WTC11 (cell line): ENCODE data around the gene EPHA2. TPM values are rescaled to one million over a fixed set of nuclear protein-coding genes. Genes with fewer than 3 reads are reported as not detected.

ENCODE experiments used
- ATAC-seq: fragments of 200-7000 bp; cut with Tn5 transposase; 2 replicates; pipeline ENCODE4 v1.10.0; 2021; ENCODE audit warnings: mild to moderate bottlenecking, moderate library complexity
- CTCF ChIA-PET: fragments of 300-600 bp; sonication (Branson Sonifier 250); formaldehyde crosslinking; loops from one replicate; lab custom pipeline; 2021; ENCODE audit warnings: antibody characterized with exemption; lab: Charles Lee
- POLR2A ChIA-PET: fragments of 350-600 bp; sonication (Branson Sonifier 250); formaldehyde crosslinking; loops from one replicate; lab custom pipeline; 2021; ENCODE audit warnings: antibody characterized with exemption; lab: Charles Lee
- DNase-seq: peaks from one replicate; pipeline ENCODE4 v3.0.0; 2021; ENCODE audit warnings: low spot score
- H3K27ac Mint-ChIP-seq: 2 replicates; pipeline ENCODE4 v1.8.0; 2021; ENCODE audit warnings: mixed read lengths
- H3K27me3 Mint-ChIP-seq: 2 replicates; pipeline ENCODE4 v1.8.0; 2021; ENCODE audit warnings: low read depth, mild to moderate bottlenecking, moderate library complexity, mixed read lengths
- H3K36me3 Mint-ChIP-seq: 2 replicates; pipeline ENCODE4 v1.8.0; 2021; ENCODE audit warnings: mixed read lengths
- H3K4me1 Mint-ChIP-seq: 2 replicates; pipeline ENCODE4 v1.8.0; 2022; ENCODE audit warnings: mixed read lengths
- H3K4me3 Mint-ChIP-seq: 2 replicates; pipeline ENCODE4 v1.8.0; 2021; ENCODE audit warnings: mild to moderate bottlenecking, moderate library complexity, mixed read lengths
- H3K9me3 Mint-ChIP-seq: 2 replicates; pipeline ENCODE4 v1.8.0; 2021; ENCODE audit warnings: mixed read lengths
- CREB1 ChIP-seq: sonication (generic); formaldehyde crosslinking; IDR thresholded peaks from 2 replicates; pipeline ENCODE4 v1.8.0; 2023; ENCODE audit warnings: mild to moderate bottlenecking, missing genetic modification reagents
- ESRRA ChIP-seq: sonication (generic); formaldehyde crosslinking; IDR thresholded peaks from 2 replicates; pipeline ENCODE4 v1.8.1; 2022; ENCODE audit warnings: mild to moderate bottlenecking, missing genetic modification reagents, borderline replicate concordance
- FOXJ3 ChIP-seq: sonication (generic); formaldehyde crosslinking; IDR thresholded peaks from 2 replicates; pipeline ENCODE4 v1.9.0; 2021; ENCODE audit warnings: missing genetic modification reagents, mild to moderate bottlenecking, borderline replicate concordance
- GRHL2 ChIP-seq: fragments of 250-450 bp; sonication (Bioruptor Pico); IDR thresholded peaks from 2 replicates; pipeline ENCODE4 v1.8.0; 2022; ENCODE audit warnings: mild to moderate bottlenecking, moderate library complexity; ENCODE audit not compliant: insufficient replicate concordance, severe bottlenecking
- HMGA2 ChIP-seq: fragments of 250-450 bp; sonication (Bioruptor Pico); IDR thresholded peaks from 2 replicates; pipeline ENCODE4 v1.4.0; 2021; ENCODE audit warnings: mild to moderate bottlenecking, moderate library complexity
- MXD4 ChIP-seq: fragments of 250-450 bp; sonication (Bioruptor Pico); IDR thresholded peaks from 2 replicates; pipeline ENCODE4 v1.8.0; 2021; ENCODE audit warnings: mild to moderate bottlenecking, moderate library complexity, borderline replicate concordance
- NR3C1 ChIP-seq: sonication (generic); formaldehyde crosslinking; conservative IDR thresholded peaks from 2 replicates; pipeline ENCODE4 v1.8.1; 2023; ENCODE audit warnings: low read depth, mild to moderate bottlenecking, missing genetic modification reagents
- PRRX2 ChIP-seq: fragments of 250-450 bp; sonication (Bioruptor Pico); IDR thresholded peaks from 2 replicates; pipeline ENCODE4 v1.8.0; 2021; ENCODE audit warnings: mild to moderate bottlenecking
- RORB ChIP-seq: fragments of 250-450 bp; sonication (Bioruptor Pico); IDR thresholded peaks from 2 replicates; pipeline ENCODE4 v1.9.0; 2021; ENCODE audit warnings: mild to moderate bottlenecking
- SMAD3 ChIP-seq: sonication (generic); formaldehyde crosslinking; IDR thresholded peaks from 2 replicates; pipeline ENCODE4 v1.8.0; 2022; ENCODE audit warnings: missing genetic modification reagents, mild to moderate bottlenecking, borderline replicate concordance
- TEAD1 ChIP-seq: sonication (generic); formaldehyde crosslinking; IDR thresholded peaks from 2 replicates; pipeline ENCODE4 v1.8.0; 2022; ENCODE audit warnings: mild to moderate bottlenecking, missing genetic modification reagents
- ZNF396 ChIP-seq: fragments of 250-450 bp; sonication (Bioruptor Pico); IDR thresholded peaks from 2 replicates; pipeline ENCODE4 v1.8.0; 2021; ENCODE audit warnings: mild to moderate bottlenecking, moderate library complexity, borderline replicate concordance
- ZNF423 ChIP-seq: fragments of 250-450 bp; sonication (Bioruptor Pico); IDR thresholded peaks from 2 replicates; pipeline ENCODE4 v2.1.2; 2022; ENCODE audit warnings: mild to moderate bottlenecking, moderate library complexity
- ZNF671 ChIP-seq: fragments of 250-450 bp; sonication (Bioruptor Pico); IDR thresholded peaks from 2 replicates; pipeline ENCODE4 v1.8.0; 2021; ENCODE audit warnings: mild to moderate bottlenecking
- total RNA-seq: library from RNA; stranded (reverse); gene quantifications from 3 replicates; pipeline ENCODE4 v1.2.3, GENCODE V29; 2021
- TF ChIP-seq, protein P1 (sequence below): fragments of 250-450 bp; sonication (Bioruptor Pico); IDR thresholded peaks from 2 replicates; pipeline ENCODE4 v1.8.0; 2021; ENCODE audit warnings: mild to moderate bottlenecking
- TF ChIP-seq, protein P2 (sequence below): sonication (generic); formaldehyde crosslinking; conservative IDR thresholded peaks from 2 replicates; pipeline ENCODE4 v1.8.1; 2022; ENCODE audit warnings: mild to moderate bottlenecking, missing genetic modification reagents
- TF ChIP-seq, protein P3 (sequence below): sonication (generic); formaldehyde crosslinking; IDR thresholded peaks from 2 replicates; pipeline ENCODE4 v1.8.1; 2023; ENCODE audit warnings: mild to moderate bottlenecking, moderate library complexity, missing genetic modification reagents
- TF ChIP-seq, protein P4 (sequence below): fragments of 250-450 bp; sonication (Bioruptor Pico); IDR thresholded peaks from 2 replicates; pipeline ENCODE4 v1.9.0; 2021; ENCODE audit warnings: mild to moderate bottlenecking, borderline replicate concordance
- TF ChIP-seq, protein P5 (sequence below): fragments of 250-450 bp; sonication (Bioruptor Pico); IDR thresholded peaks from 2 replicates; pipeline ENCODE4 v1.9.0; 2021; ENCODE audit warnings: moderate library complexity, mild to moderate bottlenecking, inconsistent platforms, borderline replicate concordance

Gene EPHA2
- total RNA-seq, 1 experiment from 2014 or later = 44.4 TPM

DNA sequence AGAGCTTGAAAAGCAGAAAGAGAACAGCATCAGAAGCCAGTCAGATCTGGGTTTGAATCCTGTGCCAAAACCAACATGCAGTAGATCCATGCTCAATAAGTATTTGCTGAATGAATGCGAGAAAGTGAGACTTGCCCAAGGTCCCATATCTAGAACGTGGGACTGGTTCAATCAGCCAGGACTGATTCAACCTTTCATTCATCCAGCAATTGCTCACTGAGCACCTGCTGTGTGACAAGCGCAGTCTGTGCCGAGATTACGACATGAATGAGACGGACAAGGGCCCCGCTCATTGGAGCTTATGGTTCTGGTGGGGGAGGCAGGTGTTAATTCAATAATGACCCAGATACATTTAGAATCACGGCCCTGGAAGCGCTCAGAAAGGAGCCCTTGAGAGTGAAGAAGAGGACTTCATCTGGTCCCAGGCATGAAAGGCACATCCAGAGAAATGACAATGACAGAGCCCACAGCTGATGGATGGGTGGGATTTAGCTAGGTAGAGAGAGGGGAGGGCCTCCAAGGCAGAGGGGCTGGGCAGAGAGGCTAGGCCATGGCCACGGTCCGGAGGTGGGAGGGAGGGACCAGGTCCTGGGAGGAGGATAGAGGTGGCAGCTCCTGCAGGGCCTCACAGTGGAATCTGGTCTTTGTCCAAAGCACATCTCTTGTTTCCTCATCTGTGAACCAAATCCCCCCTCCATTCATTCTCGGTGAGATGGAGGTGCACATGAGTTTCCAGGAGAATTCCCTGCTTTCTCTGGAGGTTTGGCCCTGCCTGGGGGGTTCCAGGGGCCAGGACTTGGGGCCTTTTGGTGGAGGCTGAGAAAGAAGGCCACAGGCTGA lies 78.2 kb downstream of the EPHA2 start (continued):
- TF ChIP-seq HMGA2 (CRISPR knock-in tag) = no peak

DNA sequence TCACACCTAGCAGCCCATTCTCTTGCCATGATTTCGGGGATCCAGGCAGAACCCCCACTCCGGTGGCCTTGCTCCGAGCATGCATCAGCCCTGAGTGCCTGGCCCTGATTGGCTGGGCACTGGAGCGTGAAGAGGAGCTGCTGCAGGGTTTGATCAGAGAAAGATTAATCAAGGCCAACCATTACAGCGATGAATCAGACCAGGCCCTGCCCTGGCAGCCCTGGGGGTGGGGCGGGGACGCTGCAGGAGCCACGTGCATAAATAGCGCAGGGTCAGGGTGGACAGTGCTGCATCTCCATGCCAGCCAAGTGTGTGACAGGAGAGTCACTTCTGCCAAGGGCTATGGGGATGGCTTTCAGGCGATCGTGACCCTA lies 79.0 kb downstream of the EPHA2 start:
- no peak overlapping the region for H3K4me3 Mint-ChIP-seq
- H3K27me3 Mint-ChIP-seq = peaks cover 43% of the 10 kb centered on the region
- ChIA-PET CTCF (interaction anchor here (7.9 kb wide), 1 partner anchor 114 kb away, joined by 161 read pairs; no protein-coding TSS in a partner anchor), POLR2A (no interaction called here)
- no peak overlapping the region for H3K27ac Mint-ChIP-seq
- H3K36me3 Mint-ChIP-seq = no peaks in the 10 kb centered on the region
- TF ChIP-seq ZNF396 (CRISPR knock-in tag) (no peak), CREB1 (CRISPR knock-in tag) (no peak)
- no peaks in the 10 kb centered on the region for H3K9me3 Mint-ChIP-seq
- ATAC-seq = no peak
- H3K4me1 Mint-ChIP-seq = peaks cover 11% of the 10 kb centered on the region
- no peak for DNase-seq

DNA sequence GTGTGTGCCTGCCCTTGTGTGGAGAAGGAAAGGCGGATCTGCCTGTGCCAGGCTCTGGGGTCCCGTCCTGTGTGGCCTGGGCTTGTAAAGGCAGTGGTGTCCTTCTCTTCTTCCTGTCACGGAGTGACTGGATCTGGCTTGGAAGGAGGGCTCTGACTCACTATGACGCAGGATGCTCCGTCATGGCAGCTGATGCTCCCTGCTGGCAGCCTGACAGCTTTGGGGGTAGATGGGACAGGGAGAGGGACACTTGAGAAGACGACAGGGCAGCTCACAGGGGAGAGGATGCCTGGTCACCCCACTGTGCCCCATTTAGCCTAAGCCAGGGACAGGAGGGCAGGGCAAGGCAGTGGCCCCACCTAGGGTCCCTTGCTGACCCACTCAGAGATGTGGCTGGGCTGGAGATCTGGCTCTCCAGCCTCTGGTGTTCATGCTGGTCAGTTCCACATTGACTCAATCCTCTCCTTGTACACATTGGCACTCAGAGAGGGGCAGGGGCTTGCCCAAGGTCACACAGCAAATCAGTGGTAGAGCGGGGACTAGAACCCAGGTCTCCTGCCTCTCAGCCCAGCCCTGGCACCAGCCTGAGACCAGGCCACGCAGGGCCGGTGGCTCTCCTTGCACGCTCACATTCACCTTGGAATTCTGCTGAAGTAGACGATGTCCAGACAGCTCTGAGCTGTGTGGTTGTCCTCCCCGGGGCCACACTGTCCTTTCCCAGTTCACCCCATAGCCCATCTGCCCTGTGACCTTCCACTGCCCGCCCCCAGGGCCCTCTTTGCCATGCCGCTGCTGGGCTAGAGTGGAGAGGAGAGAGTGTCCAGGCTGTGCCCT lies 79.6 kb downstream of the EPHA2 start:
- Mint-ChIP-seq H3K27ac (no peak overlapping the region), H3K4me1 (peaks cover 11% of the 10 kb centered on the region), H3K9me3 (no peaks in the 10 kb centered on the region), H3K36me3 (no peaks in the 10 kb centered on the region), H3K4me3 (no peak overlapping the region), H3K27me3 (peaks cover 45% of the 10 kb centered on the region)
- CTCF ChIA-PET = interaction anchor here (0.6 to 7.9 kb wide), 3 partner anchors 43 to 115 kb away, joined by 3 to 161 read pairs (median 3); no protein-coding TSS in a partner anchor
- TF ChIP-seq SMAD3 (CRISPR knock-in tag) = no peak
- no peak for TF ChIP-seq FOXJ3
- no peak for TF ChIP-seq NR3C1
- TF ChIP-seq, protein P1, sequence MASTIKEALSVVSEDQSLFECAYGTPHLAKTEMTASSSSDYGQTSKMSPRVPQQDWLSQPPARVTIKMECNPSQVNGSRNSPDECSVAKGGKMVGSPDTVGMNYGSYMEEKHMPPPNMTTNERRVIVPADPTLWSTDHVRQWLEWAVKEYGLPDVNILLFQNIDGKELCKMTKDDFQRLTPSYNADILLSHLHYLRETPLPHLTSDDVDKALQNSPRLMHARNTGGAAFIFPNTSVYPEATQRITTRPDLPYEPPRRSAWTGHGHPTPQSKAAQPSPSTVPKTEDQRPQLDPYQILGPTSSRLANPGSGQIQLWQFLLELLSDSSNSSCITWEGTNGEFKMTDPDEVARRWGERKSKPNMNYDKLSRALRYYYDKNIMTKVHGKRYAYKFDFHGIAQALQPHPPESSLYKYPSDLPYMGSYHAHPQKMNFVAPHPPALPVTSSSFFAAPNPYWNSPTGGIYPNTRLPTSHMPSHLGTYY (CRISPR knock-in tag) = no peak
- no peak for TF ChIP-seq MXD4
- TF ChIP-seq, protein P2, sequence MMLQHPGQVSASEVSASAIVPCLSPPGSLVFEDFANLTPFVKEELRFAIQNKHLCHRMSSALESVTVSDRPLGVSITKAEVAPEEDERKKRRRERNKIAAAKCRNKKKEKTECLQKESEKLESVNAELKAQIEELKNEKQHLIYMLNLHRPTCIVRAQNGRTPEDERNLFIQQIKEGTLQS (CRISPR knock-in tag) = no peak
- no peak for TF ChIP-seq RORB
- no peak for TF ChIP-seq GRHL2 (CRISPR knock-in tag)
- POLR2A ChIA-PET = no interaction called here
- DNase-seq = no peak
- ATAC-seq = no peak

DNA sequence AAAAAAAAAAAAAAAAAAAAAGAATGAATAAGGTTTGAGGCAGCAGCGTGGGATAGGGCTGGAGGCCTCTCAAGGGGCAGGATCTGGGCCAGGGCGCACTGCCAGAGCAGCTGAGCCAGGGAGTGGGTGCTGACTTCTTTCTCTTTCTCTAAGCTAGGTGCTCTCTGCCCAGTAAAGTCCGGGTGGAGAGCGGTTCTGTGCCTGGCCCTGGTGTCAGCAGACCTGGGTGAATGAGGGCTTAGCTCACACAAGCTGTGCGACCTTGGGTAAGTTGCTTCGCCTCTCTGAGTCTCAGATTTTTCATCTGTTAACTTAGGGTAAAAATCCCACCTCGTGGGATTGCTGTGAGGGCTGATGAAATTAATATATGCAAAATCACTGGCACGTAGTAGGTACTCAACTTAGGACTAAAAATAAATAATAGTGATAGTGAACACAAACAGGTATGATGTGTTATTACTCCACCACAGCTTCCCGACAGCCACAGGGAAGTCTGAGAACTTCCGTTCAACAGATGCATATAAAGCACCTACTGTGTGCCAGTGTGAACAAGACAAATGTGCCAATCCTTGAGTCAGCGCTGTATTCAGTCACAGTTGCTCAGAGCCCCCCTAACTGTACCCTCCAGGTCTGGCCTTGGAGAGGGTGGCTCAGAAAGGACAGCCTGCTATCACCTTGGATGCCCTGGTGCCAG lies 80.4 kb downstream of the EPHA2 start:
- no peak overlapping the region for H3K4me3 Mint-ChIP-seq
- H3K36me3 Mint-ChIP-seq = no peaks in the 10 kb centered on the region
- H3K9me3 Mint-ChIP-seq = no peaks in the 10 kb centered on the region
- H3K4me1 Mint-ChIP-seq = peaks cover 11% of the 10 kb centered on the region
- no peak overlapping the region for H3K27ac Mint-ChIP-seq
- POLR2A ChIA-PET = no interaction called here
- ATAC-seq (no peak), DNase-seq (no peak)
- H3K27me3 Mint-ChIP-seq = peaks cover 49% of the 10 kb centered on the region
- CTCF ChIA-PET = interaction anchor here (0.6 to 2.9 kb wide), 5 partner anchors 23 to 489 kb away, joined by 3 to 14 read pairs (median 3); partner anchors contain the start of gene ZBTB17
- TF ChIP-seq, protein P3, sequence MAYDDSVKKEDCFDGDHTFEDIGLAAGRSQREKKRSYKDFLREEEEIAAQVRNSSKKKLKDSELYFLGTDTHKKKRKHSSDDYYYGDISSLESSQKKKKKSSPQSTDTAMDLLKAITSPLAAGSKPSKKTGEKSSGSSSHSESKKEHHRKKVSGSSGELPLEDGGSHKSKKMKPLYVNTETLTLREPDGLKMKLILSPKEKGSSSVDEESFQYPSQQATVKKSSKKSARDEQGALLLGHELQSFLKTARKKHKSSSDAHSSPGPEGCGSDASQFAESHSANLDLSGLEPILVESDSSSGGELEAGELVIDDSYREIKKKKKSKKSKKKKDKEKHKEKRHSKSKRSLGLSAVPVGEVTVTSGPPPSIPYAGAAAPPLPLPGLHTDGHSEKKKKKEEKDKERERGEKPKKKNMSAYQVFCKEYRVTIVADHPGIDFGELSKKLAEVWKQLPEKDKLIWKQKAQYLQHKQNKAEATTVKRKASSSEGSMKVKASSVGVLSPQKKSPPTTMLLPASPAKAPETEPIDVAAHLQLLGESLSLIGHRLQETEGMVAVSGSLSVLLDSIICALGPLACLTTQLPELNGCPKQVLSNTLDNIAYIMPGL (CRISPR knock-in tag) = no peak
- TF ChIP-seq ZNF423 (CRISPR knock-in tag) (no peak), ZNF396 (CRISPR knock-in tag) (no peak), TEAD1 (CRISPR knock-in tag) (no peak), ESRRA (CRISPR knock-in tag) (no peak), ZNF671 (no peak), PRRX2 (CRISPR knock-in tag) (no peak)
- TF ChIP-seq, protein P4, sequence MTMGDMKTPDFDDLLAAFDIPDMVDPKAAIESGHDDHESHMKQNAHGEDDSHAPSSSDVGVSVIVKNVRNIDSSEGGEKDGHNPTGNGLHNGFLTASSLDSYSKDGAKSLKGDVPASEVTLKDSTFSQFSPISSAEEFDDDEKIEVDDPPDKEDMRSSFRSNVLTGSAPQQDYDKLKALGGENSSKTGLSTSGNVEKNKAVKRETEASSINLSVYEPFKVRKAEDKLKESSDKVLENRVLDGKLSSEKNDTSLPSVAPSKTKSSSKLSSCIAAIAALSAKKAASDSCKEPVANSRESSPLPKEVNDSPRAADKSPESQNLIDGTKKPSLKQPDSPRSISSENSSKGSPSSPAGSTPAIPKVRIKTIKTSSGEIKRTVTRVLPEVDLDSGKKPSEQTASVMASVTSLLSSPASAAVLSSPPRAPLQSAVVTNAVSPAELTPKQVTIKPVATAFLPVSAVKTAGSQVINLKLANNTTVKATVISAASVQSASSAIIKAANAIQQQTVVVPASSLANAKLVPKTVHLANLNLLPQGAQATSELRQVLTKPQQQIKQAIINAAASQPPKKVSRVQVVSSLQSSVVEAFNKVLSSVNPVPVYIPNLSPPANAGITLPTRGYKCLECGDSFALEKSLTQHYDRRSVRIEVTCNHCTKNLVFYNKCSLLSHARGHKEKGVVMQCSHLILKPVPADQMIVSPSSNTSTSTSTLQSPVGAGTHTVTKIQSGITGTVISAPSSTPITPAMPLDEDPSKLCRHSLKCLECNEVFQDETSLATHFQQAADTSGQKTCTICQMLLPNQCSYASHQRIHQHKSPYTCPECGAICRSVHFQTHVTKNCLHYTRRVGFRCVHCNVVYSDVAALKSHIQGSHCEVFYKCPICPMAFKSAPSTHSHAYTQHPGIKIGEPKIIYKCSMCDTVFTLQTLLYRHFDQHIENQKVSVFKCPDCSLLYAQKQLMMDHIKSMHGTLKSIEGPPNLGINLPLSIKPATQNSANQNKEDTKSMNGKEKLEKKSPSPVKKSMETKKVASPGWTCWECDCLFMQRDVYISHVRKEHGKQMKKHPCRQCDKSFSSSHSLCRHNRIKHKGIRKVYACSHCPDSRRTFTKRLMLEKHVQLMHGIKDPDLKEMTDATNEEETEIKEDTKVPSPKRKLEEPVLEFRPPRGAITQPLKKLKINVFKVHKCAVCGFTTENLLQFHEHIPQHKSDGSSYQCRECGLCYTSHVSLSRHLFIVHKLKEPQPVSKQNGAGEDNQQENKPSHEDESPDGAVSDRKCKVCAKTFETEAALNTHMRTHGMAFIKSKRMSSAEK = no peak
- TF ChIP-seq, protein P5, sequence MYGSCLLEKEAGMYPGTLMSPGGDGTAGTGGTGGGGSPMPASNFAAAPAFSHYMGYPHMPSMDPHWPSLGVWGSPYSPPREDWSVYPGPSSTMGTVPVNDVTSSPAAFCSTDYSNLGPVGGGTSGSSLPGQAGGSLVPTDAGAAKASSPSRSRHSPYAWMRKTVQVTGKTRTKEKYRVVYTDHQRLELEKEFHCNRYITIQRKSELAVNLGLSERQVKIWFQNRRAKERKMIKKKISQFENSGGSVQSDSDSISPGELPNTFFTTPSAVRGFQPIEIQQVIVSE = no peak
